GM10847 (cell line): ENCODE measurements around the gene PPHLN1.

Source experiments
- POLR2A ChIP-seq: IDR thresholded peaks from 2 replicates; pipeline ENCODE4 v1.6.1; 2011; ENCODE audit not compliant: insufficient read length; ENCODE audit errors: extremely low read depth

Gene PPHLN1

GRCh38 chr12:42396473-42397259 is 70.7 kb downstream of the PPHLN1 start:
- TF ChIP-seq POLR2A = no peak

GRCh38 chr12:42402821-42403411 is 76.9 kb downstream of the PPHLN1 start:
- no peak for TF ChIP-seq POLR2A

GRCh38 chr12:42407306-42407705 is 81.3 kb downstream of the PPHLN1 start:
- TF ChIP-seq POLR2A = no peak

GRCh38 chr12:42409471-42409870 is 83.5 kb downstream of the PPHLN1 start:
- TF ChIP-seq POLR2A = no peak

GRCh38 chr12:42410340-42410739 is 84.4 kb downstream of the PPHLN1 start:
- no peak for TF ChIP-seq POLR2A

- no peak for TF ChIP-seq POLR2A
Measured at GRCh38 chr12:42420395-42420794, 94.4 kb downstream of the PPHLN1 start.

- TF ChIP-seq POLR2A = no peak
Measured at GRCh38 chr12:42421844-42422779, 96.1 kb downstream of the PPHLN1 start.

- TF ChIP-seq POLR2A = no peak
Measured at GRCh38 chr12:42422785-42423184, 96.8 kb downstream of the PPHLN1 start.

- TF ChIP-seq POLR2A = no peak
Measured at GRCh38 chr12:42426746-42427145, 100.8 kb downstream of the PPHLN1 start.

- TF ChIP-seq POLR2A = no peak
Measured at GRCh38 chr12:42428850-42429249, 102.9 kb downstream of the PPHLN1 start.

GRCh38 chr12:42432517-42433140 is 106.7 kb downstream of the PPHLN1 start:
- no peak for TF ChIP-seq POLR2A

- no peak for TF ChIP-seq POLR2A
Measured at GRCh38 chr12:42440608-42441007, 114.6 kb downstream of the PPHLN1 start.

GRCh38 chr12:42442311-42442759 is 116.4 kb downstream of the PPHLN1 start:
- no peak for TF ChIP-seq POLR2A

GRCh38 chr12:42442888-42443287 is 116.9 kb downstream of the PPHLN1 start:
- TF ChIP-seq POLR2A = no peak

- TF ChIP-seq POLR2A = no peak
Measured at GRCh38 chr12:42444192-42444943, 118.4 kb downstream of the PPHLN1 start.

- no peak for TF ChIP-seq POLR2A
Measured at GRCh38 chr12:42445891-42446290, 119.9 kb downstream of the PPHLN1 start.
